ENCODE data around the gene INCA1.

DNA sequence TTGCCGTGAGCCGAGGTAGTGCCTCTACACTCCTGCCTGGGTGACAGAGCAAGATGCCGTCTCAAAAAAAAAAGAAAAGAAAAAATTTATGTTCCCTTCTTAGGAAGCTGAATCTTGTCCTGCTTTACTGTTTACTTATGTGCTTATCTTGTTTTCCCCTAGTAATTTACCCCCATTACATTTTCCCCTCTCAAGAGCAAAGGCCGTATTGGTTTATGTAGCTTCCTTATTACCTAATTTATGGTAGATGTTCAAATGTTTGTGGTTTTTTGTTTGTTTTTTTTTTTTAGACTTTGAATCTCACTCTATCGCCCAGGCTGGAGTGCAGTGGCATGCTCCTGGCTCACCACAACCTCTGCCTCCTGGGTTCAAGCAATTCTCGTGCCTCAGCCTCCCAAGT, 48.2 kb upstream of the INCA1 start:
- TF ChIP-seq, protein P1, sequence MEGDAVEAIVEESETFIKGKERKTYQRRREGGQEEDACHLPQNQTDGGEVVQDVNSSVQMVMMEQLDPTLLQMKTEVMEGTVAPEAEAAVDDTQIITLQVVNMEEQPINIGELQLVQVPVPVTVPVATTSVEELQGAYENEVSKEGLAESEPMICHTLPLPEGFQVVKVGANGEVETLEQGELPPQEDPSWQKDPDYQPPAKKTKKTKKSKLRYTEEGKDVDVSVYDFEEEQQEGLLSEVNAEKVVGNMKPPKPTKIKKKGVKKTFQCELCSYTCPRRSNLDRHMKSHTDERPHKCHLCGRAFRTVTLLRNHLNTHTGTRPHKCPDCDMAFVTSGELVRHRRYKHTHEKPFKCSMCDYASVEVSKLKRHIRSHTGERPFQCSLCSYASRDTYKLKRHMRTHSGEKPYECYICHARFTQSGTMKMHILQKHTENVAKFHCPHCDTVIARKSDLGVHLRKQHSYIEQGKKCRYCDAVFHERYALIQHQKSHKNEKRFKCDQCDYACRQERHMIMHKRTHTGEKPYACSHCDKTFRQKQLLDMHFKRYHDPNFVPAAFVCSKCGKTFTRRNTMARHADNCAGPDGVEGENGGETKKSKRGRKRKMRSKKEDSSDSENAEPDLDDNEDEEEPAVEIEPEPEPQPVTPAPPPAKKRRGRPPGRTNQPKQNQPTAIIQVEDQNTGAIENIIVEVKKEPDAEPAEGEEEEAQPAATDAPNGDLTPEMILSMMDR (IDR thresholded peaks at IDR 0.05): no peak
- no peak for TF ChIP-seq POLR2A (IDR thresholded peaks at IDR 0.05)
